ENCODE results near the gene PRAC1. TPM values are rescaled to one million over a fixed set of nuclear protein-coding genes. Genes with fewer than 3 reads are reported as not detected.

Gene PRAC1
- total RNA-seq: not detected
- long read RNA-seq: 0 reads

DNA sequence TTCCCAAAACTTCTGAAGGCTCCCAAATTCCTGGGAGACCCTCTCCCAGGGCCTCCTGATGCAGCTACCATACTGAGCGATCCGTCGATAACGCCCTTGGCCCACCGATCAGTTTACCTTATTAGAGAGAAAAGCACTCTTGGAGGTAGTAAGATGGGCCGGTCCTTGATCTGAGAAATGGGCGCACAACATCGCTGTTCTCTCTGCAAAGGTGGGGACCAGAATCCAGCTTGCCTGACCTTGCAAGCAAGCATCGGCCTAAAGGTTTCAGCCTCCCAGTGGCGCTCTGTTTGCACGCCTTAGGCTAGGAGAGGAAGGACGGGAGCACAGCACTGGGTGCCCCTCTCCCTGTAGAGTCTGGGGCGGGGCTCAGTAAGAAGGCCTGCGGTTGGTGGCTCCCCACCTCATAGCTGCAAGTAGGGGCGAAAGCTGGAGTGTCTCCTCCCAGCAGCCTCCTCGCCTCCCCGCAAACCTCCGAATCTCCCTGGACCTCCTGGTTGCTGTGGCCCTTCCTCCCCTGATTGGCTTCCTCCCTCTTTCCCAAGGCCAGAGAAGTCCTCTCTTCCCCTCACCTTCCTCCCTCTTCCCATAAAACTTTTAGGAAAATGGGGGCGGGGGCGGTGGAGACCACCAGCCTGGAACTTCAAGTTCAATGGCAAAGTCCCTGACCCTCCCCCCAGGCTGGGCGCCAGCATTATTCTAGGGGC is at the start of gene PRAC1:
Gene PRAC1 (minus strand): TSS at position 318 of the 707 bp plus-strand sequence. CDS start 126 bp downstream, at position 192.
- no peak for DNase-seq (ENCODE audit: low spot score)
- intact Hi-C loops (cut with DNase I): loop anchor here (5.0 kb wide), 2 partner anchors 160 to 275 kb away; partner anchors contain the start of gene IGF2BP1

DNA sequence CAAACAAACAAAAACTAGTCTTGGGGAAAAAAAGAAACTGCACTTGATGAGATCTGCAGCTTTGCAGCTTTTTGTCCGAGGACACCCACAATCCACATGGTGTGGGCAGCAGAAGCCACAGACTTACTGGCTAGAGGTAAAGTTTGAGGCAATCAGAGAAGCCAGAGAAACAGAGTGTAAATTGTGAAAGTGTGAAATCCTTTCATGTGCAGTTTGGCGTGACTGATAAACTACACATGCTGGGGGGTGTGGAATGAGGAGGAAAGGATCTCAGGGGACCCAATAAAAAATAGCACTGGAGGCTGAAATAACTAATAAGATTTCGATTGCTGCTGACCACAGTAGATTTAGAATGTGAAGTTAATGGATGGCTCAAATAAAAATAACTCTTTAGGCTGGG is 48.6 kb upstream of the PRAC1 start:
- DNase-seq (ENCODE audit: low spot score): no peak
- intact Hi-C loops (cut with DNase I): no loop called here

GRCh38 chr17:48769009-48769675 is 46.8 kb upstream of the PRAC1 start:
- intact Hi-C loops (cut with DNase I): no loop called here
- peak; percentile 29 for DNase-seq (ENCODE audit: low spot score)

DNA sequence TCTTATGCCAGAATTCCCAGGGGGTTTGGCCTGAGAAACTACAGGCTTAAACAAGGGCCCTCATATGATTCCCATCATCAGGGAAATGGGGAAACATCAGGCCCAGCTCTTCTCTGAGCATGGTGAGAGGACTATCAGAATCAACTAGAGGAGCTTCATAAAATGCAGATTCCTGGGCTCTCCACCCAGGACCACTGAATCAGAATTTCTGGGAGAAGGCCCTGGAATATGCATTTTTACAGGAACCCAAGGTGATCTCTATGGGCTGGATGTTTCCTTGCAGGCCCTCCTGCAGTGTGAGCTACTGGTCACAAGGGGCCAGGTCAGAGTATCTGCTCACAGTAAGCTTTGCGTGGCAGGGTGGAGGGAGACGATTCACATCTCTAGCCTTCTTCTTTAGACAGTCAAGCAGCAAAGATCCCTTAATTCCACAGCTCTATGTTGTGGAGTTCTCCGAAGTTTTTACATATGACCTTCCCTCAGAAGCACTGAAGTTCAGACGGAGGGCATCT is 45.0 kb upstream of the PRAC1 start:
- DNase-seq (ENCODE audit: low spot score): peak; percentile 9
- intact Hi-C loops (cut with DNase I): no loop called here

- DNase-seq (ENCODE audit: low spot score): no peak
- intact Hi-C loops (cut with DNase I): no loop called here
Measured at GRCh38 chr17:48761114-48761513, 38.8 kb upstream of the PRAC1 start.

GRCh38 chr17:48760411-48760810 is 38.1 kb upstream of the PRAC1 start:
- no peak for DNase-seq (ENCODE audit: low spot score)
- intact Hi-C loops (cut with DNase I): no loop called here

DNA sequence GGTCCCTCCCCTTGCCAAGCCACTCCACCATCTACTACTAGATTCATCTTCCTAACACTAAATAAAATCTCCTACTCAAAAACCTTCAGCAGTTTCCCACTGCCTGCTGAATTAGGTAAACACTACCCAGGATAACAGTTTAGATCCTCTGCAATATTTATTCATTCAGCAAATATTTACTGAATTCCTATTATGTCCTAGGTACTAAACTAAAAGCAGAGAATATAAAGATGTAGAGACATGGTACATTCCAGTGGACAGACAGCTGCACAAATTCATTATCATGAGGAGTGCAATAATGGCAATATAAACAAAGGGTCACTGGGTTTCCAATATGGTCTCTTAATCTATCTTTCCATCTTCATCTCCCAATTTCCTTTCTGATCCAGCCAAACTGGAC is 37.0 kb upstream of the PRAC1 start:
- no peak for DNase-seq (ENCODE audit: low spot score)
- intact Hi-C loops (cut with DNase I): no loop called here

DNA sequence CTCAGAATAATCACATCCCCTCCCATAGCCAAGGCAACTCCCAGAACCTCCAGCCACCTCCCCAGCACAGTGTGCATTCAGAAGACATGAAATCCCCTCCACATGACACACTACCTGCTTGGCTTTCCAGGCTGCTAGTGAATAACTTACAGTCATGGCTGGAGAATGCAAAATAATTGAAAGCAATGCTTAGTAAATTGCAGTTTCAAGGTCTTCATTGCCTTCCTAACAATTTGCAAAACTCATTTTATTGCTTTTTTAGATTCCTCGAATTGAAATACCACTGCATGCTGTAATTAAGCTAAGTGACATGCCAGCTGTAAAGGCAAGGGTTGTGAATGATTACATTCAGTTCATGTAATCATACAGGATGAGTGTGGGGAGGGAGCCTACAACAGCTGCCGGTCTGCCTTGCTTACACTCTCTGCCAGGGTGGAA is 35.2 kb upstream of the PRAC1 start:
- intact Hi-C loops (cut with DNase I): no loop called here
- no peak for DNase-seq (ENCODE audit: low spot score)

DNA sequence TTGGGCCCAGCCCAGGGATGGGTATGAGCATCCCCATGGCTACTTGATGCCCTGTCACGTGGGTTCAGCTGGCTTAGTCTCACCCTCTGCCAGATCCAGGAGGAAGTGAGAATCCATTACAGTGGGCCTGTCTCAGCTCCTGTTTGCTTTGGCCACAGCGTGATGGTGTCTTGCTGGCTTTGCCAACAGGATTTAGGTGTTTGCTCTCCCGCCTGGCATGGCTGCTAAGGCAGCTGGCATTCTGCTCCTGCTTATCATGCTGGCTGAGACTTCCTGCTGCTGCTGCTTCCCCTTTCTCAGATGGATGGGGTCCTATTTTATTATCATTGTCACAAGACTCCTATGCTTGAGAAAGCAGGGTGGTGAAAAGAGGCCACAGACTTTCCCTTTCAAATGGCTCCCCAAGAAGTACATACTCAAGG is 34.5 kb upstream of the PRAC1 start:
- intact Hi-C loops (cut with DNase I): no loop called here

GRCh38 chr17:48755356-48755755 is 33.0 kb upstream of the PRAC1 start:
- intact Hi-C loops (cut with DNase I): no loop called here
- DNase-seq (ENCODE audit: low spot score): no peak

More for the DNA sequence above, 34.5 kb upstream of the PRAC1 start:
- no peak for DNase-seq (ENCODE audit: low spot score)

DNA sequence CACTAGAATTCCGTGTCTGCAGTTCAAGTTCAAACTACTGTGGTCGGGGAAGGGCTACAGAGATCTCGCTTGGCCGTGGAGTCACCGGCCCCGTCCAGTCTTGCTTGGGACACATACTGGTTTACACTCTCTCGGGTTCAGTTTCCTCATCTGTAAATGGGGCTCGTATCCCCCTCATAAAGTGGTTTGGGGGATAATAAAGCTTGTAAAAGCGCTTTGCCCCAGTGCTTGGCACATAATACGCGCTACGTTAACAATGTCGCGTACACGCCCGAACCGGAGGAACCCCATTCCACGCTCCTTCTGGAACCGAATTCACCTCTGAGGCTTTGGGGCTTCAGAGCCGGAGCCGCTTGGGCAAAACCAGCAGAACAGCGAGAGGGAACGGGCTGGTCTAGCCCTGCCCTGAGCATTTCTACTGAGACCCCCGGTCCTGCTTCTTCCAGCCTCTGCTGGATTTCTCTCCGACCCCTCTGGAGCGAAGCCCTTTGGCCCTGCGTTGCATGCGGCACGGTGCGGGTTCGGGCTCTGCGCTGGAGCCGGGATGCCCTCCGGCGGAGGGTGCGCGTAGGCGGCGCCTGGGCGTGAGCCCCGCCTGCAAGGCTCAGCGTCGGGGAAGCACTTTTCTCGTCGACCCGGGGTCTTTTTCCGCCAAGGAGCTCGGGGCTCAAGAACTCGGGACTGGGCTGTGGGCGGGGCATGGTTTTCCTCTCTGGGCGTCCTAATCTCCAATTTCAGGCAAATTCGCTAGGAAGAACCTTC is 32.4 kb upstream of the PRAC1 start:
- peak; percentile 39 for DNase-seq (ENCODE audit: low spot score)
- intact Hi-C loops (cut with DNase I): no loop called here

GRCh38 chr17:48753794-48754499 is 31.6 kb upstream of the PRAC1 start:
- no peak for DNase-seq (ENCODE audit: low spot score)
- intact Hi-C loops (cut with DNase I): no loop called here

DNA sequence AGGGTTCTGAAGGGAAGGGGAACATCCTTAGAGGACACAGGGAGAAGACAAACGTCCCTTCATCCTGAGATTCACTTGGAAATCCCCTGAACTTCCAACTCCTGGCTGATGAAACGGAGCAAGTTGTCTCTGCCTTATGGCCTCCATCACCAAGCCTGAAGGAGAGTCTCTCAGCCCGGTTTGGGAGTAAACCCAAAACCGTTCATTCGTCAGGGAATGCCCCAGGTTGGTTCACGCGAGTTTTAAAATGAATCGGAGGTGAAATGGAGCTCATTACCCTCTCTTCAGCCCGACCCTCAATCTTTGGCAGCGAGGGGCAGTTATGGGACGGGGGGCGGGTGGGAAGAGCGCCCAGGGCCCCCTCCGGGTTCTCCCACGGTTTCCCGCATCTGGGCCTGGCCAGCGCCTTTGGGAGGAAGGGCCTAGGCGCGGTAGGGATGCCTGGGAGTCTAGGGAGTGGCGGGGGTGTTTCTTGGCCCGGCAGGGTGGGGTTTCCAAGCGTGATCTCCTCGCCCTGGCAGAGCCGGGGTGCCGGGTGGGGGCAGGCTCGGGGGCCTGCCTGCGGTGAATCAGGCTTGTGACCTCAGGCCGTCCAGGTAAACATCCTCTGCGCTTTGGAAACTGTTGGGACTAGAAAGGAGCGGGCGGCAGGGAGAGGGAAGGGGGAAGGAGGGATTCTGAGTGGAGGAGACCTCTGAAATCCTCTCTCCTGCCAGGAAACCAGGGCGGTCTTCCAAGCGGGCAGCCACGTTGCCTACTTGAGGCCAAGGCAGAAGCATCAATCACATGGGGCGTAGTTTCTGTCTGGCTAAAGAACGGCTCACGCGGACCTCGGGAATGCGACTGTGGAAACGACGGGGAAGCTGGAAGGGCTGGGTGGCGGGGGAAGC is 30.3 kb upstream of the PRAC1 start:
- intact Hi-C loops (cut with DNase I): no loop called here
- DNase-seq (ENCODE audit: low spot score): no peak

DNA sequence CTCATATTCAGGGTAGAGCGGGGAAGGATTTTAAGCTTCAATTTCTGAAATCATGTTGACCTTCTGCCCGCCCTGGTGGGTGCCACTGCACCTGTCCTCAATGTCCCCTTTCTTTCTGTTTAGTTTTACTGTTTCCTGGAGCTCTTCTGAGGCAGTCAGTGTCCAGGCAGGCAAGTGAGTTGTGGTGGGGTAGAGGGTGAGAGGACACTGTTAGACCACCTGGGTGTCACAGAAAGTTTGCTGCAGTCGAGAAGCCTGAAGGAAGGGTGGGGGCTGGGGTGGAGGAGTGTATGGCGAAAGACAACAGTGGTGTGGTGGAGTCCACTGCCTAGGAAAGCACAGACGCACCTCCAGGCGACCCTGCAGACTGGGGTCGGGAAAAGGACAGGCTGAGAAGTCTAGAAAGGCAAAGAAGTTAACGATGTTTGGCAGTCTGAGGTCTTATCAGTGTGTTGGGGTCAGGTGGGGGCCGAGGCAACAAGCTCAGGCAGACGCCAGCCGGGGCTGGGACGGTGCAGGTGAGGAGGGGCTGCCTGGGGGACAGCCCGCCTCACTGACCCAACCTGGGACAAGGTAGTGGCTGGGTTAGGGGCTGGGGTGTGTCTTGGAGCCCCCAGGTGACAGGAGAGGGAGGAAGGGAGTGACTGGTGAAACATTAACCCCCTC is 29.5 kb upstream of the PRAC1 start:
- intact Hi-C loops (cut with DNase I): loop anchor here (2.0 kb wide), 1 partner anchor 33 kb away; no protein-coding TSS in a partner anchor
- no peak for DNase-seq (ENCODE audit: low spot score)

DNA sequence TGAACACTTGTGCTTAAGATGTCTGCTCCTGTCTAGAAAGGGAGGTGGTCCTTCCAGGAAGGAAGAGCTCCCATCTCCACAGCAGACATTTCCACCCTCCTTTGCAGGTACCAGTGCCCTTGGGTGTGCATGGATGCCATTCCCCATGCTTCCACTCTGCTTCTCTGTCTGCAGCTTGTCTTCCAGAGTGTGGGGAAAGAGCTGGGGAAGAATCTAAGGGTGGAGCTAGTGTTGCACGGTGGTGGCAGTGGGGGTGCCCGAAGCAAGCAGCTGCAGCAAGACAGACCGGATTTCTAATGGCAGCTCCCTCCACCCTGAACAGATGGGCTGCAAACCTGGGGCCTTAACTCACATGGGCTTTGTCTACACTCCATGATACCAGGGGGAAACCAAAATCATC is 28.9 kb upstream of the PRAC1 start:
- intact Hi-C loops (cut with DNase I): loop anchor here (2.0 kb wide), 1 partner anchor 32 kb away; no protein-coding TSS in a partner anchor
- DNase-seq (ENCODE audit: low spot score): no peak

DNA sequence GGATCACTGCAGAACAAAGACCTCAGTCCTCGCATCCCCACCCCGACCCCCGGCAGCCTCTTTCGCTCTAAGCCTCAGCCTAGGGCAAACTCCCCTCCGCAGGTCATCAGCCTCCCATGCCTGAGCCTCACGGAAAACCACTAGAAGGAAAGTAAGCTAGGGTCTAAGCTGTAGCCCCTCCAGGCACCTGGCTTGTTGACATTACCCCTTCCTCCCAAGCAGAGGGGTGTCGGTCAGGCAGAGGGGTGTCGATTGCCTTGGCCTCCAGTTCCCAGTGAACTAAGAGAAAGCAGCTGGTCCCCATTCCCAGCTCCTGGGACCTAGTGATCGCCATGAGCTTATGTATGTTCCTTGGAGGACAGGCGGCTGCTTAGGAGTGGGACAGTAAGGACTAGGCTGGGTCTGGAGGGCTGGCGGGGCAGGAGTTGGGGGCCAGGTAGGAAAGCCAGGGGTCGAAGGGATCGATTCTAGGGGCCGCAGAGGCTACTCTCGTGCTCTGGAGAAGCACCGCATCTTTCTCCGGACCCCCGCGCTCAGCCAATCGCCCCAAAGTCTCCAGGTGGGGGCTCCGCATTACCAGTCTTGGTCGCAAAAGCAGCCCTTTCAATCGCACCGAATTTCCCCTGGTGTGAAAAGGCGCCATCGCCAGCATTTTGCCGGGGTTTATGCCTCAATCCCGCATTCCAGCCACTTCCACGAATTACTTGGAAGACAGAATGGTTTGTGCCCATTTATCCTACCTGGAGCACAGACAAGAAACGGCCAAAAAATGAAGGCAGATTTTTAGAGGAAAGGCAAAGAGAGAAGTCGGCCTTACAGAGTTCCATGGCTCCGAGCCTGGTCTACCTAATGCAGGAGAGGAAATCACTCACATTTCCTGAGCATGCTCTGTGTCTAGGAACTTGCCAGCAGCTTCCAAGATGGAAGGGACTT is 27.6 kb upstream of the PRAC1 start:
- intact Hi-C loops (cut with DNase I): loop anchor here (2.0 kb wide), 1 partner anchor 31 kb away; no protein-coding TSS in a partner anchor
- DNase-seq (ENCODE audit: low spot score): no peak

Data from cardiac septum (tissue), 1 donor.